Ovary (tissue), 9 donors: Measurements from ENCODE around the gene NBDY. TPM values are rescaled to one million over a fixed set of nuclear protein-coding genes. Genes with fewer than 3 reads are reported as not detected.
A peak's percentile ranks its signal among the peaks of the same experiment; 100 is the strongest.

Experiments used
- DNase-seq, 5 donors: peaks; one replicate each; pipeline ENCODE4 v3.0.0-alpha.2; 2019 to 2020
- H3K27ac ChIP-seq, 2 donors: fragments of 200-600 bp; one replicate each; pipeline versions ENCODE4 v1.5.1 to v1.8.0; 2019 to 2022
- H3K27me3 ChIP-seq: fragments of 200-600 bp; one replicate; pipeline ENCODE4 v1.8.0; 2022
- H3K36me3 ChIP-seq: fragments of 200-600 bp; sonication (generic); one replicate; pipeline ENCODE4 v1.5.1; 2019
- H3K4me1 ChIP-seq: one replicate; pipeline ENCODE4 v1.8.1; 2013; ENCODE audit warnings: mild to moderate bottlenecking, moderate library complexity; ENCODE audit not compliant: insufficient read depth
- H3K4me3 ChIP-seq: fragments of 200-600 bp; sonication (generic); one replicate; pipeline ENCODE4 v1.5.1; 2017
- H3K9me3 ChIP-seq, 2 donors: fragments of 200-600 bp in 1 of 2; sonication (generic) in 1 of 2; one replicate each; pipeline versions ENCODE4 v1.5.1 to v1.8.1; 2013 to 2019; ENCODE audit warnings: mild to moderate bottlenecking in 1 of 2, moderate library complexity in 1 of 2
- EP300 ChIP-seq: sonication (generic); formaldehyde crosslinking; IDR thresholded peaks from one replicate; pipeline ENCODE4 v1.6.1; 2017; ENCODE audit warnings: antibody characterized with exemption
- POLR2A ChIP-seq: fragments of 450-650 bp; IDR thresholded peaks from one replicate; pipeline ENCODE4 v1.6.1; 2017; ENCODE audit warnings: antibody characterized with exemption, mild to moderate bottlenecking, moderate library complexity
- WGBS, 3 donors: extraction: QIAGEN DNeasy Blood & Tissue Kit in 1 of 3; methylation state at CpG; one replicate each; pipeline versions ENCODE4 v1.1.5 to v1.1.7; 2013 to 2017; 5-methylcytosine and 5-hydroxymethylcytosine counted together
- intact Hi-C, 4 donors: fragments of 100-400 bp; cut with DNase I; formaldehyde crosslinking; loops; one replicate each; pipeline versions ENCODE4 v1.11.0 to v1.15.1; 2022 to 2023
- polyA plus RNA-seq, 2 donors: library from polyadenylated mRNA; stranded (reverse); fragments of 200-250 nt in 1 of 2; fragments of 350-450 nt in 1 of 2; fragmentation: Illumina TruSeq in 1 of 2; extraction: RNeasy Lipid Tissue Mini Kit (QIAGEN cat#74804) in 1 of 2; gene quantifications; one replicate each; pipeline ENCODE4 v1.2.3, GENCODE V29; 2013 to 2014
- total RNA-seq, 7 donors: library from RNA; depleted of rRNA in 2 of 7; stranded (reverse); fragments of >200 nt in 2 of 7; fragmentation: NEBNext Ultra II Directional in 3 of 7; extraction: Animal tissue kit (Norgen Biotek cat#: 25700) in 3 of 7; gene quantifications; one replicate each; pipeline versions ENCODE4 v1.1.0 to v1.2.4, GENCODE V29; 2016 to 2023
- TF ChIP-seq, protein P1 (sequence below), 3 donors: fragments of 450-650 bp in 2 of 3; fragments of 200-600 bp in 1 of 3; IDR thresholded peaks; one replicate each; pipeline versions ENCODE4 v1.5.1 to v1.8.0; 2016 to 2022; ENCODE audit warnings: antibody characterized with exemption in 3 of 3, mild to moderate bottlenecking in 1 of 3
- donor health status: DM: no; HTN: no; CAD: no; lungs with moderate emphysema.
- donor health status: DM: no; HTN: no; CAD: no.
- donor health status: Bipolar disorder and iron deficiency.
- donor health status: DM: yes; HTN: yes; CAD: no.
- donor health status: DM: no; HTN: no; CAD: no.
- donor health status: DM: yes; HTN: yes; CAD: no.

The NBDY gene
- total and polyA plus RNA-seq, 9 donors, result 11.9 to 60.9 (median 35.1) TPM

GRCh38 chrX:56762707-56763555 is 33.9 kb downstream of the NBDY start:
- H3K27ac ChIP-seq, result peak overlapping the region in 1 of 2 donors; percentile 95

GRCh38 chrX:56763556-56764152 is 34.6 kb downstream of the NBDY start:
- no peaks in the 10 kb centered on the region for H3K27me3 ChIP-seq
- H3K4me1 ChIP-seq, result peaks cover 4% of the 10 kb centered on the region
- H3K36me3 ChIP-seq, result no peaks in the 10 kb centered on the region
- no peaks in the 10 kb centered on the region for H3K9me3 ChIP-seq
- H3K27ac ChIP-seq, result peak overlapping the region; percentile 88 to 95
- intact Hi-C loops, result no loop called here
- 35 to 48% (median 40%) methylated on average over 11 of the region's 11 CpGs for WGBS, 3 donors
- H3K4me3 ChIP-seq, result peak overlapping the region; percentile 42
- TF ChIP-seq, protein P1, sequence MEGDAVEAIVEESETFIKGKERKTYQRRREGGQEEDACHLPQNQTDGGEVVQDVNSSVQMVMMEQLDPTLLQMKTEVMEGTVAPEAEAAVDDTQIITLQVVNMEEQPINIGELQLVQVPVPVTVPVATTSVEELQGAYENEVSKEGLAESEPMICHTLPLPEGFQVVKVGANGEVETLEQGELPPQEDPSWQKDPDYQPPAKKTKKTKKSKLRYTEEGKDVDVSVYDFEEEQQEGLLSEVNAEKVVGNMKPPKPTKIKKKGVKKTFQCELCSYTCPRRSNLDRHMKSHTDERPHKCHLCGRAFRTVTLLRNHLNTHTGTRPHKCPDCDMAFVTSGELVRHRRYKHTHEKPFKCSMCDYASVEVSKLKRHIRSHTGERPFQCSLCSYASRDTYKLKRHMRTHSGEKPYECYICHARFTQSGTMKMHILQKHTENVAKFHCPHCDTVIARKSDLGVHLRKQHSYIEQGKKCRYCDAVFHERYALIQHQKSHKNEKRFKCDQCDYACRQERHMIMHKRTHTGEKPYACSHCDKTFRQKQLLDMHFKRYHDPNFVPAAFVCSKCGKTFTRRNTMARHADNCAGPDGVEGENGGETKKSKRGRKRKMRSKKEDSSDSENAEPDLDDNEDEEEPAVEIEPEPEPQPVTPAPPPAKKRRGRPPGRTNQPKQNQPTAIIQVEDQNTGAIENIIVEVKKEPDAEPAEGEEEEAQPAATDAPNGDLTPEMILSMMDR (IDR thresholded peaks at IDR 0.05), result peak in 1 of 3 donors; percentile 13
- TF ChIP-seq POLR2A, result no peak
- DNase-seq, result peak; percentile 82 to 89 (median 85)

More at GRCh38 chrX:56762707-56763555, 33.9 kb downstream of the NBDY start:
- WGBS, 3 donors, result 68 to 77% (median 72%) methylated on average over 6 of the region's 6 CpGs
- H3K4me3 ChIP-seq, result no peak overlapping the region
- TF ChIP-seq, protein P1 (IDR thresholded peaks at IDR 0.05), result no peak
- no peak for TF ChIP-seq POLR2A
- TF ChIP-seq EP300, result no peak
- H3K9me3 ChIP-seq, result no peaks in the 10 kb centered on the region
- no peaks in the 10 kb centered on the region for H3K27me3 ChIP-seq
- H3K4me1 ChIP-seq, result peaks cover 4% of the 10 kb centered on the region
- DNase-seq, result no peak
- intact Hi-C loops, result no loop called here
- no peaks in the 10 kb centered on the region for H3K36me3 ChIP-seq

DNA sequence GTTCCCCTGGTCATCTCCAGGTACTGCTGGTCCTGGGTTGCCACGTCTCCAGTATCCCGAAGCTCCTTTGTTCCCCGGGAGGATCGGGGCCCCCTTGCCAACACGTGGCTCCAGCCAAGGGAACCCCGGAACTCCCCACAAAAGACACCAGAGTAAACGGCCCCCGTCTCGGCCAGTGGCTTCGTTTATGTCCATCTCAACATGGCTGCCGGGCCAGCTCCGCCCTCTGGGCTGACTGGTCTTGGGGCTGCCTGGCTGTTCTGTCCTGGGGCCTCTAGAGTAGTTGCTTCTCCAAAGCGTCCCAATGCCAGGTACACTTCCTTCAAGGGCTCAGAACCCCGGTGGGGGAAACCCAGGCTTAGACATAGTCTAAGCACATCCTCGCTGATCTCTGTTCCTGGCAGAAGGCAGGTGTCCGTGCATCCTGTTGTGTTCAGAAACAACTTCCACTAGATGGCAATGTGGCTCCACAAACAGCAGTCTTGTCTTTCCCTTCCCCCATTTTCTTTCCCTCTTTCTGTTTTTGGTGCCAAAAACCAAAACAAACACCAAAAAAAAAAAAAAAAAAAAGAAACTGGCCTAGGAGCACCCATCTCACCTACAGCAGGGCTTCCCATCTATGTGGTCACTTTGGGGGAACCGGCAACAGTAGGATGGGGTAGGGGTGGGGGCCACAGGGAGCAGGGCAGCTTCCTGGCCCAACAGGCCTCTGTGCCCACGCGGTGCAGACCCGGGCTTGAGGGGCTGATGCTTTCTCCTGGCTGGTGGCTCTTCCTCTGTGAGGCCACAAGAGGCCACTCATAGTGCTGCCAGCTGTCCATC is 35.3 kb downstream of the NBDY start:
- DNase-seq, result peak; percentile 80 to 86 (median 83)
- no peak for TF ChIP-seq POLR2A
- TF ChIP-seq EP300, result no peak
- TF ChIP-seq, protein P1 (IDR thresholded peaks at IDR 0.05), result peak; percentile 62 to 77 (median 70)
- Histone ChIP-seq H3K9me3 (no peaks in the 10 kb centered on the region), H3K4me3 (peak overlapping the region; percentile 42), H3K36me3 (no peaks in the 10 kb centered on the region), H3K4me1 (peaks cover 4% of the 10 kb centered on the region), H3K27me3 (no peaks in the 10 kb centered on the region), H3K27ac (peak overlapping the region; percentile 88 to 95)
- WGBS, 3 donors, result 15 to 22% (median 22%) methylated on average over 20 of the region's 20 CpGs
- intact Hi-C loops, result no loop called here
